Sigmoid colon (tissue), 4 donors: ENCODE data around the gene CYTH1.

ENCODE experiments used
- EP300 ChIP-seq, 4 donors: sonication (generic); formaldehyde crosslinking; IDR thresholded peaks; one replicate each; pipeline ENCODE4 v1.6.1; 2017; ENCODE audit warnings: antibody characterized with exemption in 4 of 4
- POLR2A ChIP-seq, 2 donors: fragments of 450-650 bp; IDR thresholded peaks; one replicate each; pipeline ENCODE4 v1.6.1; 2016; ENCODE audit warnings: antibody characterized with exemption in 2 of 2, mild to moderate bottlenecking in 2 of 2, moderate library complexity in 2 of 2
- TF ChIP-seq, protein P1 (sequence below), 4 experiments: fragments of 450-650 bp in 3 of 4; fragments of 200-600 bp in 1 of 4; IDR thresholded peaks; one replicate each; pipeline ENCODE4 v1.5.1; 2016 to 2019; ENCODE audit warnings: antibody characterized with exemption in 4 of 4, mild to moderate bottlenecking in 3 of 4, moderate library complexity in 2 of 4

DNA sequence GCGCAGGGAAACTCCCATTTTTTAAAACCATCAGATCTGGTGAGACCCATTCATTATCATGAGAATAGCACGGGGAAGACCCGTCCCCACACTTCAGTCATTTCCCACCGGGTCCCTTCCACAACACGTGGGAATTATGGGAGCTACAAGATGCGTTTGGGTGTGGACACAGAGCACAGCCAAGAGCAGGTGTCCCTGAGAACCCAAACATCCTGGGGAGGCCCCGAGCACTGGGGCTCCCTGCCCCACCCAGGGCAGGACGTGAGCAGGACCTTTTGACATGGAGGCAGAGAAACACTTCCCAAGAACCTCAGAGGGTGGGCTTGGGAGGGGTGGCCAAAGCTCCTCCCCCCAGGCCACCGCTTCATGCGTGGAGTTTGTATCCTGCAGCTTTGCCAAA, 115.0 kb downstream of the CYTH1 start:
- no peak for TF ChIP-seq POLR2A (IDR thresholded peaks at IDR 0.05)
- TF ChIP-seq, protein P1, sequence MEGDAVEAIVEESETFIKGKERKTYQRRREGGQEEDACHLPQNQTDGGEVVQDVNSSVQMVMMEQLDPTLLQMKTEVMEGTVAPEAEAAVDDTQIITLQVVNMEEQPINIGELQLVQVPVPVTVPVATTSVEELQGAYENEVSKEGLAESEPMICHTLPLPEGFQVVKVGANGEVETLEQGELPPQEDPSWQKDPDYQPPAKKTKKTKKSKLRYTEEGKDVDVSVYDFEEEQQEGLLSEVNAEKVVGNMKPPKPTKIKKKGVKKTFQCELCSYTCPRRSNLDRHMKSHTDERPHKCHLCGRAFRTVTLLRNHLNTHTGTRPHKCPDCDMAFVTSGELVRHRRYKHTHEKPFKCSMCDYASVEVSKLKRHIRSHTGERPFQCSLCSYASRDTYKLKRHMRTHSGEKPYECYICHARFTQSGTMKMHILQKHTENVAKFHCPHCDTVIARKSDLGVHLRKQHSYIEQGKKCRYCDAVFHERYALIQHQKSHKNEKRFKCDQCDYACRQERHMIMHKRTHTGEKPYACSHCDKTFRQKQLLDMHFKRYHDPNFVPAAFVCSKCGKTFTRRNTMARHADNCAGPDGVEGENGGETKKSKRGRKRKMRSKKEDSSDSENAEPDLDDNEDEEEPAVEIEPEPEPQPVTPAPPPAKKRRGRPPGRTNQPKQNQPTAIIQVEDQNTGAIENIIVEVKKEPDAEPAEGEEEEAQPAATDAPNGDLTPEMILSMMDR (IDR thresholded peaks at IDR 0.05) = no peak
- TF ChIP-seq EP300 (IDR thresholded peaks at IDR 0.05) = no peak
